ENCODE results near the gene LAMA3.

LAMA3 gene

GRCh38 chr18:23972453-23972852 lies 283.2 kb downstream of the LAMA3 start:
- DNase-seq (ENCODE audit: low read depth) = no peak

GRCh38 chr18:23977103-23977502 lies 287.9 kb downstream of the LAMA3 start:
- no peak for DNase-seq (ENCODE audit: low read depth)

GRCh38 chr18:23977719-23978483 lies 288.6 kb downstream of the LAMA3 start:
- no peak for DNase-seq (ENCODE audit: low read depth)

- DNase-seq (ENCODE audit: low read depth) = no peak
Measured at GRCh38 chr18:23981369-23981980, 292.2 kb downstream of the LAMA3 start.

GRCh38 chr18:23982155-23983079 lies 293.2 kb downstream of the LAMA3 start:
- DNase-seq (ENCODE audit: low read depth) = no peak

GRCh38 chr18:23983112-23983511 lies 293.9 kb downstream of the LAMA3 start:
- DNase-seq (ENCODE audit: low read depth) = no peak

GRCh38 chr18:23986600-23987359 lies 297.5 kb downstream of the LAMA3 start:
- DNase-seq (ENCODE audit: low read depth) = no peak

- DNase-seq (ENCODE audit: low read depth) = peak; percentile 31
Measured at GRCh38 chr18:23990474-23991410, 301.5 kb downstream of the LAMA3 start.

GRCh38 chr18:23992089-23992940 lies 303.1 kb downstream of the LAMA3 start:
- DNase-seq (ENCODE audit: low read depth) = no peak

- no peak for DNase-seq (ENCODE audit: low read depth)
Measured at GRCh38 chr18:23992941-23993280, 303.7 kb downstream of the LAMA3 start.

- DNase-seq (ENCODE audit: low read depth) = peak; percentile 58
Measured at GRCh38 chr18:23994361-23994902, 305.2 kb downstream of the LAMA3 start.

- no peak for DNase-seq (ENCODE audit: low read depth)
Measured at GRCh38 chr18:23995180-23995579, 305.9 kb downstream of the LAMA3 start.

- DNase-seq (ENCODE audit: low read depth) = no peak
Measured at GRCh38 chr18:23998018-23998417, 308.8 kb downstream of the LAMA3 start.

GRCh38 chr18:23998820-23999219 lies 309.6 kb downstream of the LAMA3 start:
- DNase-seq (ENCODE audit: low read depth) = no peak

GRCh38 chr18:24000613-24001490 lies 311.6 kb downstream of the LAMA3 start:
- DNase-seq (ENCODE audit: low read depth) = no peak

- no peak for DNase-seq (ENCODE audit: low read depth)
Measured at GRCh38 chr18:24002479-24002878, 313.2 kb downstream of the LAMA3 start.

- DNase-seq (ENCODE audit: low read depth) = no peak
Measured at GRCh38 chr18:24003288-24003687, 314.0 kb downstream of the LAMA3 start.

GRCh38 chr18:24003903-24004640 lies 314.8 kb downstream of the LAMA3 start:
- DNase-seq (ENCODE audit: low read depth) = no peak

Data from GM04503 (cell line).